SK-MEL-5 (cell line): ENCODE results near the gene CMTM4. TPM values are rescaled to one million over a fixed set of nuclear protein-coding genes. Genes with fewer than 3 reads are reported as not detected.
A peak's percentile ranks its signal among the peaks of the same experiment; 100 is the strongest.

Experiments
- DNase-seq: peaks from one replicate; pipeline ENCODE4 v3.0.0-alpha.2; 2016; ENCODE audit warnings: low read depth, low spot score
- in situ Hi-C: cut with HindIII; loops from 2 replicates; pipeline ENCODE4 v1.10.0; 2016; ENCODE audit warnings: low sequenced_read_pairs, high pct_unique_total_duplicates, low pct_unique_long_range_greater_than_20kb
- total RNA-seq: library from RNA; depleted of rRNA; stranded (reverse); fragments of >200 nt; shearing (Covaris generic); gene quantifications from 2 replicates; pipeline ENCODE4 v1.2.3, GENCODE V29; 2014

The CMTM4 gene
- total RNA-seq, 1 experiment from 2014 or later = 32.7 TPM

GRCh38 chr16:66592814-66593213, 103.7 kb downstream of the CMTM4 start:
- DNase-seq = no peak
- in situ Hi-C loops = no loop called here

- in situ Hi-C loops = no loop called here
- no peak for DNase-seq
Measured at GRCh38 chr16:66592241-66592640, 104.3 kb downstream of the CMTM4 start.

DNA sequence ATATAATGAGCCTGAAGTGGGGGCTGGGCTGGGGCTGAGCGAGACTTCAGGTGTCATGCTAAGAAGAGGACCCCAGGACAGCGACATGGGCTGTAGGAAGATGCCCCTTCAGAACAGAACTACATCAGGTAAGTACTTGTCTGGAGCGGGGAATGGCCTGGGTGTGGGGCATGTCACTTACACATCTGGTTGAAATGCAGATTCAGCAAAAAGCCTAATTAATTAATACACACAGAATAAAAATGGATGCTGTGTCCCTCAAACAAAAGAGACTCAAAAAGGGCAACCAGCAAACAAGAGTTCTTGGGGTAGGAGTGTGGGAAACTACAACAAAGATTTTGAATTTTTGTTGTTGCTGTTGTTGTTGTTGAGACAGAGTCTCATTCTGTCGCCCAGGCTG, 105.5 kb downstream of the CMTM4 start:
- in situ Hi-C loops = no loop called here

GRCh38 chr16:66590322-66590721, 106.2 kb downstream of the CMTM4 start:
- in situ Hi-C loops = no loop called here
- no peak for DNase-seq

More for the DNA sequence above, 105.5 kb downstream of the CMTM4 start:
- no peak for DNase-seq

- in situ Hi-C loops = no loop called here
- DNase-seq = peak; percentile 58
Measured at GRCh38 chr16:66588981-66589713, 107.4 kb downstream of the CMTM4 start.

GRCh38 chr16:66587881-66588600, 108.5 kb downstream of the CMTM4 start:
- no peak for DNase-seq
- in situ Hi-C loops = no loop called here

DNA sequence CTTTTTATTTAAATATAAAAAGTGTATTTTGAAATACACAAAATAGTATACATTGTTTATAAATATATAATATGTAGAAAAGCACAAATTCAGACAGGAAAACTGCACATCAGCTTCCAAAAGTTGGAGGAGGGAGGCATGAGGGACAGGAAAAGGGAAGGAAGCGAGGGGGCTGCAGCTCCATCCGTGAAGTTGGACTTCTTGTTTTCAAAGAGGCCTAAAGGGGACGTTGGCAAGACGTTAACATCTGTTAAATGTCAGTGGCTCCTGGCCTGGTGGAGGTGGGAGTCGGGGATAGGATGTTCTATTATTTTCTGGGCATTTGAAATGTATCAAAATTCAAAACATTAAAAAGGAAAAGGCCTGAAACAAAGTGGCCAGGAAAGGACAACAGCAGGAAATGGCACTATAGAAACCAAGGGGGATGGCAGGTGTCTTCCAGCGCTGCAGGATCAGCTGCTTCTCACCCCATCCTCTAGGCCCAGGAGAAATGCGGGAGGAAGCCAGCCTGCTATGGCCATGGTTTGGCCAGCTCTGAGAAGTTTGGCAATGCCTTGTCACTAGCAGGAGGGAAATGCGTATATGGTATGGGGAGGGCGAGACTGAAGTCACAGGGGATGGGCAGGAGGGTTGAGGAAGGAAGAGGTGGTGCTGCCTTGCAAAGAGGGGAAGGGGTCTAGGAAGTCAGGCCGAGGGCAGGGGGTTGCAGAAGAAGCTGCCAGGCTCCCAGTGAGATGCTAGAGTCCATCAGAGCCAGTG, 110.9 kb downstream of the CMTM4 start:
- no peak for DNase-seq
- in situ Hi-C loops = no loop called here

GRCh38 chr16:66581246-66581952, 115.1 kb downstream of the CMTM4 start:
- in situ Hi-C loops = no loop called here

DNA sequence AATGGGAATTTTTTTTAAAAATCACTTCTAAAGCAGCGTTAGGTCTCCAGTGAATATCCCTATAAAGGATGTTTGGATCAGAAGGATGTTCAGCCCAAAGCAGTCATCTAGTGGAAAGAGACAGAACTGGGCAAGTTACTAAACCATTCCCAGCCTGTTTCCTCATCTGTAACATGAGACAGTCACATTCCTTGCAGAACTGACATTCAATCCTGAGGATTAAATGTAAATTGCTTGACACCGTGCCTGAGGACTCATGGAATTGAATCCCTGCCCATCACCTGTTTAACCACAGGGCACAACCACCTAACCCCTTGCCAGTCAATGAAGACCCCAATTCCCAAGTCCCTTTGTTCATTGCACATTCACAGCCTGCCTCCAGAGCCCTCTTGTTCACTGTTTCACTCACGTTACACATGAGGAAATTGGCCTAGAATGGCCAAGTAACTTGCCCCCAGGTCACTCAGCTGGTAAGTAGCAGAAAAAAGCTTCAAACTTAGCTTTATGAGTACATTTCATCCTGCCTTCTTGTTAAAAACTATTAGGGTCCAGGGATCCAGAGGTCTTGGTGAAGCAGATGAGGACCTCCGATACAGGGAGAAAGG, 115.8 kb downstream of the CMTM4 start:
- DNase-seq = peak; percentile 28
- in situ Hi-C loops = no loop called here

More at GRCh38 chr16:66581246-66581952, 115.1 kb downstream of the CMTM4 start:
- no peak for DNase-seq

DNA sequence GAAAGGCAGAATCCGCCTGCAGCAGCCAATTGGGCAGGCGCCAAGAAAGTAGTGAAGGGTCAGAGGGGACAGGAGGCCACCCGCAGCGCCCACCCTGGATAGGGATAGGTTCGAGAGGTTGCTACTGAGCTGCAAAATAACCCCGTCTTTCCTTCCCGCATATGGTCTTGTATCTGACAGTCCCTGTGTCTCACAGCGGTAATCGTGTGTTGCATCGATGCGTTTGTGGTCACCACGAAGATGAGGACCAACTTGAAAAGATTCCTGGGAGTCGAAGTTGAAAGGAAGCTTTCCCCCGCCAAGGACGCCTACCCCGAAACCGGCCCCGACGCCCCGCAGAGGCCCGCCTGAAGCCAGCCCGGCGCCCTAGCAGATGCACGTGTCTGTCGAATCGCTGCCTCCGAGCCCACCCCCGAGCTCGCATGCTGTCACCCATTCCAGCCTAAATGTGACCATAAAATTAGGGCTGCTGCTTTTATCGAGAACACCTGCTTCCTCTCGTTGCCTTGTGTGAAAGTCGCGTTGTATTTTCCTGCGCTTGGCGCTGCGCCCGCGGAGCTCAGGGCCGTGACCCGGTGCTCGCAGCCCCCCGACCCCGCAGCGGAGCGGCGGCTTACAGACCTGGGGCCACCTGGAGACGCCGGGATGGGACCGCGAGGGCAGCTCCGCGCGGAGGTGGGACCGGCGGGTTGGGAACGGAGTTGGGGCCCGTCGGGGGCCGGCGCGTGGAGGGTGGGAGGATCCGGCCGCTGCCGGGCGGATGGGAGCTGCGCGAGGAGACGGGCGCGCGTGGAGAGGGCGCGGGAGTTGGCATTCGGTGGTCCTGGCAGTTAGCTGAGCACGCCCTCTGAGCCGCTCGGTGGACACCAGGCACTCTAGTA, 117.7 kb downstream of the CMTM4 start, which contains the start of gene CMTM2:
TSS of gene CMTM2 (plus strand) at position 813 of the 881 bp plus-strand sequence. CDS start 145 bp downstream, outside the sequence.
- no peak for DNase-seq
- in situ Hi-C loops = no loop called here

- no peak for DNase-seq
- in situ Hi-C loops = no loop called here
Measured at GRCh38 chr16:66576296-66576695, 120.2 kb downstream of the CMTM4 start.

DNA sequence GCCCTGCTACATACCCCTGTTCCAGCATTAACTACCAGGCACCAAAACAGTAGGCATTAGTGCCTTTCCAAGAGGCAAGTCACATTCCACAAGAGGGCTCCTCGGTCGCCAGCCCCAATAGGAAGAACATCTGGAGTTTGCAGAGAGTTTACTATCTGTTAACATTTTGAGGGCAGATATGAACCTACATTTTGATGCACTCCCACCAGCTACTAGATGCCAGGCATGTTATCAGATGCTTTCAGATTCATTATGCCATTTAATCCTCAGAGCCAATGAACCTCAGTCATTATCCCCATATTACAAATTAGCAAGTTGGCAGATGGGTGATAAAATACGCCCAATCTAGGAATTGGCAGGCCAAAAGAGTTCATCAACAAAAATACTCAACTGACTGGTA, 121.5 kb downstream of the CMTM4 start:
- DNase-seq = no peak
- in situ Hi-C loops = no loop called here

DNA sequence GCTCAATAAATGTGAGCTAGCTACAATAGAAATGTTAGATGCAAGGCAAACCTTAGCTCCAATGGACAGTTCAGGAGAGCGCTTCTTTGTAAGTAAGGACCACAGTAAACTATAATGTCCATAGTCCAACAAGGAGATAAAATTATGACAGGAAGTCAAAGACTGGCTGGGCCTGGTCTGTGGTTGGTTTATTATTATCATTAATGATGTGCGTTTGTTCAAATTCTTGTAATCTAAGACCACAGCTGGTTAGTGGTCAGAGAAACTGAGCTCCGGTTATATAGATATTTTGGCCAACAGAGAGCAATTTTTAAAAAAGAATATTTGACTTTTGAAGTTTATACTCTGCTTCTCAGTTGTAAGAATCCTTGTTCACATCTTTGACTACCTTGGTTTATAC, 122.0 kb downstream of the CMTM4 start:
- DNase-seq = no peak
- in situ Hi-C loops = no loop called here

GRCh38 chr16:66574081-66574480, 122.5 kb downstream of the CMTM4 start:
- in situ Hi-C loops = no loop called here
- no peak for DNase-seq

DNA sequence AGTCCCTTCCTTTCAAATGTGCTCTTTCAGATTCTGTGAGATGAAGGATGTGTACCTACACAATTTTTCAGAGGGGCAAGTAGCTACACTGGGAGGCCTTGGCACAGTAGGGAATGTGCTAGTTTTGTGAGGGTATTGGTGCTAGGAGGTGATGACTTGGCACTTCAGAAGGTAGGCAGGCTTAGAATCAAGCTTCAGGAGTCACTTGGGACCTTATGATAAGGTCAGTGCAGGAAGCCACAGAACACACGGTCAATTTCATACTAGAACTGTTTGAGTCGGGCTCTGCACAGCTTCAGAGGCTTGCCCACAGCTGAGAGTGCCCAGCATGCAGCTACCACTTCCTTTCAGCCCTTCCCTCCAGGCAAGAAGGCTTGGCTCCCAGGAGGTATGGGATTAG, 124.2 kb downstream of the CMTM4 start:
- peak; percentile 30 for DNase-seq
- in situ Hi-C loops = no loop called here

GRCh38 chr16:66569827-66570405, 126.6 kb downstream of the CMTM4 start:
- no peak for DNase-seq
- in situ Hi-C loops = no loop called here
